Osteocyte (in vitro differentiated cells): Measurements from ENCODE around the gene CAPN11. TPM values are rescaled to one million over a fixed set of nuclear protein-coding genes. Genes with fewer than 3 reads are reported as not detected.

Experiments used
- DNase-seq: peaks from one replicate; pipeline ENCODE4 v3.0.0; 2021; ENCODE audit warnings: mixed read lengths; ENCODE audit not compliant: unreplicated experiment; ENCODE audit errors: extremely low spot score
- H3K27ac Mint-ChIP-seq: one replicate; pipeline ENCODE4 v1.8.0; 2021; ENCODE audit warnings: mild to moderate bottlenecking, mixed read lengths; ENCODE audit not compliant: unreplicated experiment
- H3K27me3 Mint-ChIP-seq: one replicate; pipeline ENCODE4 v1.8.0; 2021; ENCODE audit warnings: mixed read lengths; ENCODE audit not compliant: unreplicated experiment
- H3K36me3 Mint-ChIP-seq: one replicate; pipeline ENCODE4 v1.8.0; 2021; ENCODE audit warnings: mixed read lengths; ENCODE audit not compliant: unreplicated experiment
- H3K4me1 Mint-ChIP-seq: one replicate; pipeline ENCODE4 v1.8.0; 2021; ENCODE audit warnings: mixed read lengths; ENCODE audit not compliant: unreplicated experiment
- H3K4me3 Mint-ChIP-seq: one replicate; pipeline ENCODE4 v1.8.0; 2021; ENCODE audit warnings: mild to moderate bottlenecking, moderate library complexity, mixed read lengths; ENCODE audit not compliant: unreplicated experiment
- H3K9me3 Mint-ChIP-seq: one replicate; pipeline ENCODE4 v1.8.0; 2021; ENCODE audit warnings: mixed read lengths; ENCODE audit not compliant: unreplicated experiment
- total RNA-seq: library from RNA; stranded (reverse); gene quantifications from 2 replicates; pipeline ENCODE4 v1.2.1, GENCODE V29; 2021
- TF ChIP-seq, protein P1 (sequence below): fragments of 200-600 bp; sonication (generic); IDR thresholded peaks from 2 replicates; pipeline ENCODE4 v1.5.0; 2021; ENCODE audit warnings: antibody characterized with exemption, mild to moderate bottlenecking, moderate library complexity

Gene CAPN11
- total RNA-seq, 1 donor from 2014 or later, result not detected

DNA sequence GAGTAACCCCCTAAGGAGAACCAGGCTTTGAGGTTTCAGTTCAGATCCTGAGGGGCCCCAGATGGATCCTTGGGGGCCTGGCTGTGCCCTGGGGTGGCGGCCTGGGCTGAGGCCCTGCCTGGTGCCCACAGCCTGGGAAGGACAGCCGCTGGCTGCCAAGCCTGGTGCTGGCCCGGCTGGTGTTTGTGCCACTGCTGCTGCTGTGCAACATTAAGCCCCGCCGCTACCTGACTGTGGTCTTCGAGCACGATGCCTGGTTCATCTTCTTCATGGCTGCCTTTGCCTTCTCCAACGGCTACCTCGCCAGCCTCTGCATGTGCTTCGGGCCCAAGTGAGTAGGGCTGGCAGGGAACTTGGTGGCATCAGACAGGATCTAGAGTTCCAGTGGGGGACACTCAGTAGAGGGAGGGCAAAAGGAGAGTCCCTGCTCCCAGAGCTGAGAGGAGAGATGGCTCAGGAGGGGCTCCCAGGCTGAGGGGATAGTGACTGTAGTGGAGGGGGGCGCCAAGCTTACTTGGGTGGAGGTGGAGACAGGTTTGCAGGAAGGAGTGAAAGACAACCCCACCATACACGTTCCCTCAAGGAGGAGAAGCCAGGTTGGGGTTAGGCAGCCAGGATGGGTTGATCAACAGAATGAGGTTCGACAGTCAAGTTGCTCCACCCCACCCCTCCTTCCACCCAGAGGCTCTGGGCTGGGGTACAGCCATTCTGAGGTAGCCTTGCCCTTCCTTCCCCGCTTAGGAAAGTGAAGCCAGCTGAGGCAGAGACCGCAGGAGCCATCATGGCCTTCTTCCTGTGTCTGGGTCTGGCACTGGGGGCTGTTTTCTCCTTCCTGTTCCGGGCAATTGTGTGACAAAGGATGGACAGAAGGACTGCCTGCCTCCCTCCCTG is 74.3 kb downstream of the CAPN11 start:
- no peaks in the 10 kb centered on the region for H3K27me3 Mint-ChIP-seq
- H3K4me1 Mint-ChIP-seq, result peaks cover 68% of the 10 kb centered on the region
- TF ChIP-seq, protein P1, sequence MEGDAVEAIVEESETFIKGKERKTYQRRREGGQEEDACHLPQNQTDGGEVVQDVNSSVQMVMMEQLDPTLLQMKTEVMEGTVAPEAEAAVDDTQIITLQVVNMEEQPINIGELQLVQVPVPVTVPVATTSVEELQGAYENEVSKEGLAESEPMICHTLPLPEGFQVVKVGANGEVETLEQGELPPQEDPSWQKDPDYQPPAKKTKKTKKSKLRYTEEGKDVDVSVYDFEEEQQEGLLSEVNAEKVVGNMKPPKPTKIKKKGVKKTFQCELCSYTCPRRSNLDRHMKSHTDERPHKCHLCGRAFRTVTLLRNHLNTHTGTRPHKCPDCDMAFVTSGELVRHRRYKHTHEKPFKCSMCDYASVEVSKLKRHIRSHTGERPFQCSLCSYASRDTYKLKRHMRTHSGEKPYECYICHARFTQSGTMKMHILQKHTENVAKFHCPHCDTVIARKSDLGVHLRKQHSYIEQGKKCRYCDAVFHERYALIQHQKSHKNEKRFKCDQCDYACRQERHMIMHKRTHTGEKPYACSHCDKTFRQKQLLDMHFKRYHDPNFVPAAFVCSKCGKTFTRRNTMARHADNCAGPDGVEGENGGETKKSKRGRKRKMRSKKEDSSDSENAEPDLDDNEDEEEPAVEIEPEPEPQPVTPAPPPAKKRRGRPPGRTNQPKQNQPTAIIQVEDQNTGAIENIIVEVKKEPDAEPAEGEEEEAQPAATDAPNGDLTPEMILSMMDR, result no peak
- no peaks in the 10 kb centered on the region for H3K9me3 Mint-ChIP-seq
- H3K27ac Mint-ChIP-seq, result peak overlapping the region; percentile 83
- no peak for DNase-seq
- H3K4me3 Mint-ChIP-seq, result no peak overlapping the region
- peaks cover 40% of the 10 kb centered on the region for H3K36me3 Mint-ChIP-seq

DNA sequence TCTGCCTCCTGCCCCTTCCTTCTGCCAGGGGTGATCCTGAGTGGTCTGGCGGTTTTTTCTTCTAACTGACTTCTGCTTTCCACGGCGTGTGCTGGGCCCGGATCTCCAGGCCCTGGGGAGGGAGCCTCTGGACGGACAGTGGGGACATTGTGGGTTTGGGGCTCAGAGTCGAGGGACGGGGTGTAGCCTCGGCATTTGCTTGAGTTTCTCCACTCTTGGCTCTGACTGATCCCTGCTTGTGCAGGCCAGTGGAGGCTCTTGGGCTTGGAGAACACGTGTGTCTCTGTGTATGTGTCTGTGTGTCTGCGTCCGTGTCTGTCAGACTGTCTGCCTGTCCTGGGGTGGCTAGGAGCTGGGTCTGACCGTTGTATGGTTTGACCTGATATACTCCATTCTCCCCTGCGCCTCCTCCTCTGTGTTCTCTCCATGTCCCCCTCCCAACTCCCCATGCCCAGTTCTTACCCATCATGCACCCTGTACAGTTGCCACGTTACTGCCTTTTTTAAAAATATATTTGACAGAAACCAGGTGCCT is 75.0 kb downstream of the CAPN11 start:
- no peaks in the 10 kb centered on the region for H3K27me3 Mint-ChIP-seq
- peaks cover 40% of the 10 kb centered on the region for H3K36me3 Mint-ChIP-seq
- peaks cover 67% of the 10 kb centered on the region for H3K4me1 Mint-ChIP-seq
- no peak for DNase-seq
- H3K9me3 Mint-ChIP-seq, result no peaks in the 10 kb centered on the region
- TF ChIP-seq, protein P1, result no peak
- peak overlapping the region; percentile 83 for H3K27ac Mint-ChIP-seq
- no peak overlapping the region for H3K4me3 Mint-ChIP-seq

Other genes with a start within 250 kb of the CAPN11 start
- 36.5 and 38.9 TPM in 2 replicates for gene MRPL14, start 31.4 kb upstream of the CAPN11 start, total RNA-seq
- gene TMEM63B, start 31.3 kb upstream of the CAPN11 start, total RNA-seq, result 36.1 and 36.2 TPM in 2 replicates
- gene MYMX, start 58.1 kb downstream of the CAPN11 start, total RNA-seq, result not detected in 2 replicates
- 130 and 135 TPM in 2 replicates for gene SLC29A1, start 64.8 kb downstream of the CAPN11 start, total RNA-seq
- 509 and 527 TPM in 2 replicates for gene HSP90AB1, start 88.3 kb downstream of the CAPN11 start, total RNA-seq
- gene SLC35B2, start 98.7 kb downstream of the CAPN11 start, total RNA-seq, result 77.0 and 88.4 TPM in 2 replicates
- gene NFKBIE, start 106.7 kb downstream of the CAPN11 start, total RNA-seq, result 11.1 and 13.1 TPM in 2 replicates
- gene TMEM151B, start 111.6 kb downstream of the CAPN11 start, total RNA-seq, result 0.08 TPM in 1 of 2 replicates, not detected in the other
- 13.2 and 13.3 TPM in 2 replicates for gene AARS2, start 154.5 kb downstream of the CAPN11 start, total RNA-seq
- not detected in 2 replicates for gene SPATS1, start 183.8 kb downstream of the CAPN11 start, total RNA-seq
- 22.5 and 23.1 TPM in 2 replicates for gene CDC5L, start 228.9 kb downstream of the CAPN11 start, total RNA-seq